HepG2 (cell line): ENCODE results near the gene ABCC3. TPM values are rescaled to one million over a fixed set of nuclear protein-coding genes. Genes with fewer than 3 reads are reported as not detected.

ENCODE experiments used
- ELF4 ChIP-seq: sonication (generic); formaldehyde crosslinking; IDR thresholded peaks from 2 replicates; pipeline ENCODE4 v1.5.0; 2020; ENCODE audit warnings: missing genetic modification reagents, mild to moderate bottlenecking, moderate library complexity, borderline replicate concordance
- PRDM10 ChIP-seq: sonication (generic); formaldehyde crosslinking; IDR thresholded peaks from 2 replicates; pipeline ENCODE4 v1.4.0; 2020; ENCODE audit warnings: low read depth, missing genetic modification reagents
- ZNF253 ChIP-seq: sonication (generic); formaldehyde crosslinking; IDR thresholded peaks from 2 replicates; pipeline ENCODE4 v1.8.0; 2022; ENCODE audit warnings: mild to moderate bottlenecking, missing genetic modification reagents, borderline replicate concordance
- ZNF280B ChIP-seq: sonication (generic); formaldehyde crosslinking; IDR thresholded peaks from 2 replicates; pipeline ENCODE4 v1.5.0; 2020; ENCODE audit warnings: missing genetic modification reagents, mild to moderate bottlenecking, borderline replicate concordance
- ZNF747 ChIP-seq: sonication (generic); formaldehyde crosslinking; IDR thresholded peaks from 2 replicates; pipeline ENCODE4 v1.8.1; 2023; ENCODE audit warnings: missing genetic modification reagents, mild to moderate bottlenecking, borderline replicate concordance
- ZUFSP ChIP-seq: sonication (generic); formaldehyde crosslinking; IDR thresholded peaks from 2 replicates; pipeline ENCODE4 v1.9.0; 2021; ENCODE audit warnings: missing genetic modification reagents, mild to moderate bottlenecking, borderline replicate concordance
- polyA plus RNA-seq, 8 experiments: library from polyadenylated mRNA; depleted of rRNA in 3 of 8; stranded (reverse) in 7 of 8; unstranded in 1 of 8; fragments of >200 nt; fragmentation: Illumina TruSeq in 4 of 8; extraction: Trizol in 4 of 8; gene quantifications; 2 replicates each; pipeline versions ENCODE4 v1.2.1 to v1.2.3, GENCODE V29; 2011 to 2016; ENCODE audit warnings: low read depth in 4 of 8, missing spikeins in 1 of 8, mixed read lengths in 1 of 8; ENCODE audit not compliant: insufficient read depth in 1 of 8
- total RNA-seq, 5 experiments: library from RNA; depleted of rRNA; stranded (reverse); fragments of >200 nt; fragmentation: Illumina TruSeq; extraction: Trizol; gene quantifications; 2 replicates each; pipeline ENCODE4 v1.2.3, GENCODE V29; 2016; ENCODE audit warnings: low read depth in 1 of 5
- TF ChIP-seq, protein P1 (sequence below): IDR thresholded peaks from 2 replicates; pipeline ENCODE4 v1.6.1; 2012; ENCODE audit warnings: low read length, improper control_type of control experiment
- TF ChIP-seq, protein P2 (sequence below): sonication (generic); formaldehyde crosslinking; IDR thresholded peaks from 2 replicates; pipeline ENCODE4 v1.4.0; 2020; ENCODE audit warnings: missing genetic modification reagents
- TF ChIP-seq, protein P3 (sequence below): sonication (generic); formaldehyde crosslinking; IDR thresholded peaks from 2 replicates; pipeline ENCODE4 v1.4.0; 2020; ENCODE audit warnings: mild to moderate bottlenecking, missing genetic modification reagents

Gene ABCC3
- total and polyA plus RNA-seq, 2 of the 13 experiments (the other 11 are each of a cell fraction or from before 2014, with no cell fraction given) = 25.2 to 50.7 TPM

GRCh38 chr17:50679008-50679544 is 44.4 kb downstream of the ABCC3 start (continued):
- TF ChIP-seq PRDM10 (CRISPR knock-in tag) (no peak), ZUFSP (no peak), ELF4 (CRISPR knock-in tag) (no peak), ZNF280B (CRISPR knock-in tag) (no peak), ZNF747 (CRISPR knock-in tag) (no peak), ZNF253 (no peak)
- TF ChIP-seq, protein P1, sequence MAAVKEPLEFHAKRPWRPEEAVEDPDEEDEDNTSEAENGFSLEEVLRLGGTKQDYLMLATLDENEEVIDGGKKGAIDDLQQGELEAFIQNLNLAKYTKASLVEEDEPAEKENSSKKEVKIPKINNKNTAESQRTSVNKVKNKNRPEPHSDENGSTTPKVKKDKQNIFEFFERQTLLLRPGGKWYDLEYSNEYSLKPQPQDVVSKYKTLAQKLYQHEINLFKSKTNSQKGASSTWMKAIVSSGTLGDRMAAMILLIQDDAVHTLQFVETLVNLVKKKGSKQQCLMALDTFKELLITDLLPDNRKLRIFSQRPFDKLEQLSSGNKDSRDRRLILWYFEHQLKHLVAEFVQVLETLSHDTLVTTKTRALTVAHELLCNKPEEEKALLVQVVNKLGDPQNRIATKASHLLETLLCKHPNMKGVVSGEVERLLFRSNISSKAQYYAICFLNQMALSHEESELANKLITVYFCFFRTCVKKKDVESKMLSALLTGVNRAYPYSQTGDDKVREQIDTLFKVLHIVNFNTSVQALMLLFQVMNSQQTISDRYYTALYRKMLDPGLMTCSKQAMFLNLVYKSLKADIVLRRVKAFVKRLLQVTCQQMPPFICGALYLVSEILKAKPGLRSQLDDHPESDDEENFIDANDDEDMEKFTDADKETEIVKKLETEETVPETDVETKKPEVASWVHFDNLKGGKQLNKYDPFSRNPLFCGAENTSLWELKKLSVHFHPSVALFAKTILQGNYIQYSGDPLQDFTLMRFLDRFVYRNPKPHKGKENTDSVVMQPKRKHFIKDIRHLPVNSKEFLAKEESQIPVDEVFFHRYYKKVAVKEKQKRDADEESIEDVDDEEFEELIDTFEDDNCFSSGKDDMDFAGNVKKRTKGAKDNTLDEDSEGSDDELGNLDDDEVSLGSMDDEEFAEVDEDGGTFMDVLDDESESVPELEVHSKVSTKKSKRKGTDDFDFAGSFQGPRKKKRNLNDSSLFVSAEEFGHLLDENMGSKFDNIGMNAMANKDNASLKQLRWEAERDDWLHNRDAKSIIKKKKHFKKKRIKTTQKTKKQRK = no peak
- TF ChIP-seq, protein P2, sequence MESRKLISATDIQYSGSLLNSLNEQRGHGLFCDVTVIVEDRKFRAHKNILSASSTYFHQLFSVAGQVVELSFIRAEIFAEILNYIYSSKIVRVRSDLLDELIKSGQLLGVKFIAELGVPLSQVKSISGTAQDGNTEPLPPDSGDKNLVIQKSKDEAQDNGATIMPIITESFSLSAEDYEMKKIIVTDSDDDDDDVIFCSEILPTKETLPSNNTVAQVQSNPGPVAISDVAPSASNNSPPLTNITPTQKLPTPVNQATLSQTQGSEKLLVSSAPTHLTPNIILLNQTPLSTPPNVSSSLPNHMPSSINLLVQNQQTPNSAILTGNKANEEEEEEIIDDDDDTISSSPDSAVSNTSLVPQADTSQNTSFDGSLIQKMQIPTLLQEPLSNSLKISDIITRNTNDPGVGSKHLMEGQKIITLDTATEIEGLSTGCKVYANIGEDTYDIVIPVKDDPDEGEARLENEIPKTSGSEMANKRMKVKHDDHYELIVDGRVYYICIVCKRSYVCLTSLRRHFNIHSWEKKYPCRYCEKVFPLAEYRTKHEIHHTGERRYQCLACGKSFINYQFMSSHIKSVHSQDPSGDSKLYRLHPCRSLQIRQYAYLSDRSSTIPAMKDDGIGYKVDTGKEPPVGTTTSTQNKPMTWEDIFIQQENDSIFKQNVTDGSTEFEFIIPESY (CRISPR knock-in tag) = peak; percentile 73
- TF ChIP-seq, protein P3, sequence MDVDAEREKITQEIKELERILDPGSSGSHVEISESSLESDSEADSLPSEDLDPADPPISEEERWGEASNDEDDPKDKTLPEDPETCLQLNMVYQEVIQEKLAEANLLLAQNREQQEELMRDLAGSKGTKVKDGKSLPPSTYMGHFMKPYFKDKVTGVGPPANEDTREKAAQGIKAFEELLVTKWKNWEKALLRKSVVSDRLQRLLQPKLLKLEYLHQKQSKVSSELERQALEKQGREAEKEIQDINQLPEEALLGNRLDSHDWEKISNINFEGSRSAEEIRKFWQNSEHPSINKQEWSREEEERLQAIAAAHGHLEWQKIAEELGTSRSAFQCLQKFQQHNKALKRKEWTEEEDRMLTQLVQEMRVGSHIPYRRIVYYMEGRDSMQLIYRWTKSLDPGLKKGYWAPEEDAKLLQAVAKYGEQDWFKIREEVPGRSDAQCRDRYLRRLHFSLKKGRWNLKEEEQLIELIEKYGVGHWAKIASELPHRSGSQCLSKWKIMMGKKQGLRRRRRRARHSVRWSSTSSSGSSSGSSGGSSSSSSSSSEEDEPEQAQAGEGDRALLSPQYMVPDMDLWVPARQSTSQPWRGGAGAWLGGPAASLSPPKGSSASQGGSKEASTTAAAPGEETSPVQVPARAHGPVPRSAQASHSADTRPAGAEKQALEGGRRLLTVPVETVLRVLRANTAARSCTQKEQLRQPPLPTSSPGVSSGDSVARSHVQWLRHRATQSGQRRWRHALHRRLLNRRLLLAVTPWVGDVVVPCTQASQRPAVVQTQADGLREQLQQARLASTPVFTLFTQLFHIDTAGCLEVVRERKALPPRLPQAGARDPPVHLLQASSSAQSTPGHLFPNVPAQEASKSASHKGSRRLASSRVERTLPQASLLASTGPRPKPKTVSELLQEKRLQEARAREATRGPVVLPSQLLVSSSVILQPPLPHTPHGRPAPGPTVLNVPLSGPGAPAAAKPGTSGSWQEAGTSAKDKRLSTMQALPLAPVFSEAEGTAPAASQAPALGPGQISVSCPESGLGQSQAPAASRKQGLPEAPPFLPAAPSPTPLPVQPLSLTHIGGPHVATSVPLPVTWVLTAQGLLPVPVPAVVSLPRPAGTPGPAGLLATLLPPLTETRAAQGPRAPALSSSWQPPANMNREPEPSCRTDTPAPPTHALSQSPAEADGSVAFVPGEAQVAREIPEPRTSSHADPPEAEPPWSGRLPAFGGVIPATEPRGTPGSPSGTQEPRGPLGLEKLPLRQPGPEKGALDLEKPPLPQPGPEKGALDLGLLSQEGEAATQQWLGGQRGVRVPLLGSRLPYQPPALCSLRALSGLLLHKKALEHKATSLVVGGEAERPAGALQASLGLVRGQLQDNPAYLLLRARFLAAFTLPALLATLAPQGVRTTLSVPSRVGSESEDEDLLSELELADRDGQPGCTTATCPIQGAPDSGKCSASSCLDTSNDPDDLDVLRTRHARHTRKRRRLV = no peak
